ENCODE data around the gene MEX3A. TPM values are rescaled to one million over a fixed set of nuclear protein-coding genes. Genes with fewer than 3 reads are reported as not detected.

The MEX3A gene
- total RNA-seq, 3 donors from 2014 or later = 0.32 to 2.5 (median 0.66) TPM

- H3K9me3 ChIP-seq = no peaks in the 10 kb centered on the region
- ATAC-seq (no peak), DNase-seq (no peak)
- intact Hi-C loops (cut with DNase I, micrococcal nuclease) = no loop called here
- peak overlapping the region; percentile 60 for H3K4me3 ChIP-seq
- H3K4me1 ChIP-seq (ENCODE audit: low read depth) = peaks cover 10% of the 10 kb centered on the region
- H3K36me3 ChIP-seq (ENCODE audit: low read depth) = no peaks in the 10 kb centered on the region
- TF ChIP-seq CTCF (IDR thresholded peaks at IDR 0.05) = no peak
Observed at GRCh38 chr1:156055281-156056048, 26.8 kb downstream of the MEX3A start.

- Histone ChIP-seq H3K36me3 (ENCODE audit: low read depth) (no peaks in the 10 kb centered on the region), H3K9me3 (no peaks in the 10 kb centered on the region), H3K4me3 (peak within 1 kb of the TSS; percentile 60), H3K4me1 (ENCODE audit: low read depth) (peaks cover 7% of the 10 kb centered on the region)
- no peak for TF ChIP-seq CTCF (IDR thresholded peaks at IDR 0.05)
- DNase-seq (peak; percentile 98 to 100 (median 99)), ATAC-seq (peak; percentile 90)
- intact Hi-C loops (cut with DNase I, micrococcal nuclease) = no loop called here
Observed at GRCh38 chr1:156054500-156055280, 27.6 kb downstream of the MEX3A start, which contains the start of gene LAMTOR2. Gene LAMTOR2 (plus strand): TSS chr1:156054782. CDS start chr1:156054890, 108 bp downstream.

- intact Hi-C loops (cut with DNase I, micrococcal nuclease) = no loop called here
- H3K36me3 ChIP-seq (ENCODE audit: low read depth) = no peaks in the 10 kb centered on the region
- peak; percentile 78 for TF ChIP-seq CTCF (IDR thresholded peaks at IDR 0.05)
- DNase-seq (peak; percentile 85 to 92 (median 91)), ATAC-seq (peak; percentile 87)
- H3K4me1 ChIP-seq (ENCODE audit: low read depth) = peaks cover 7% of the 10 kb centered on the region
- no peaks in the 10 kb centered on the region for H3K9me3 ChIP-seq
- H3K4me3 ChIP-seq = peak within 1 kb of the TSS; percentile 60
Observed at GRCh38 chr1:156053768-156054499, 28.3 kb downstream of the MEX3A start, which contains the start of gene UBQLN4. Gene UBQLN4 (minus strand): TSS chr1:156053798. CDS start chr1:156053701, 97 bp downstream.

GRCh38 chr1:156052862-156053767 lies 29.1 kb downstream of the MEX3A start:
- Histone ChIP-seq H3K9me3 (no peaks in the 10 kb centered on the region), H3K4me3 (peak overlapping the region; percentile 34), H3K4me1 (ENCODE audit: low read depth) (peaks cover 7% of the 10 kb centered on the region), H3K36me3 (ENCODE audit: low read depth) (no peaks in the 10 kb centered on the region)
- TF ChIP-seq CTCF (IDR thresholded peaks at IDR 0.05) = no peak
- peak; percentile 68 to 85 (median 79) for DNase-seq
- peak; percentile 31 for ATAC-seq
- intact Hi-C loops (cut with DNase I, micrococcal nuclease) = no loop called here

All from mucosa of descending colon (tissue), 3 donors.